Transverse colon (tissue), 4 donors: ENCODE measurements around the gene HPX.

Experiments used
- POLR2A ChIP-seq: fragments of 450-650 bp; IDR thresholded peaks from one replicate; pipeline ENCODE4 v1.6.1; 2016; ENCODE audit warnings: antibody characterized with exemption, mild to moderate bottlenecking, moderate library complexity
- POLR2AphosphoS5 ChIP-seq, 3 donors: sonication (generic); formaldehyde crosslinking; IDR thresholded peaks; one replicate each; pipeline ENCODE4 v1.6.1; 2016; ENCODE audit warnings: antibody characterized with exemption in 3 of 3
- TF ChIP-seq, protein P1 (sequence below), 5 experiments: fragments of 200-600 bp in 3 of 5; fragments of 450-650 bp in 2 of 5; sonication (generic) in 3 of 5; IDR thresholded peaks; 1 replicate in 2 of 5; 2 replicates in 3 of 5; pipeline ENCODE4 v1.5.1; 2016 to 2017; ENCODE audit warnings: antibody characterized with exemption in 5 of 5, inconsistent platforms in 3 of 5, mild to moderate bottlenecking in 2 of 5, moderate library complexity in 1 of 5

DNA sequence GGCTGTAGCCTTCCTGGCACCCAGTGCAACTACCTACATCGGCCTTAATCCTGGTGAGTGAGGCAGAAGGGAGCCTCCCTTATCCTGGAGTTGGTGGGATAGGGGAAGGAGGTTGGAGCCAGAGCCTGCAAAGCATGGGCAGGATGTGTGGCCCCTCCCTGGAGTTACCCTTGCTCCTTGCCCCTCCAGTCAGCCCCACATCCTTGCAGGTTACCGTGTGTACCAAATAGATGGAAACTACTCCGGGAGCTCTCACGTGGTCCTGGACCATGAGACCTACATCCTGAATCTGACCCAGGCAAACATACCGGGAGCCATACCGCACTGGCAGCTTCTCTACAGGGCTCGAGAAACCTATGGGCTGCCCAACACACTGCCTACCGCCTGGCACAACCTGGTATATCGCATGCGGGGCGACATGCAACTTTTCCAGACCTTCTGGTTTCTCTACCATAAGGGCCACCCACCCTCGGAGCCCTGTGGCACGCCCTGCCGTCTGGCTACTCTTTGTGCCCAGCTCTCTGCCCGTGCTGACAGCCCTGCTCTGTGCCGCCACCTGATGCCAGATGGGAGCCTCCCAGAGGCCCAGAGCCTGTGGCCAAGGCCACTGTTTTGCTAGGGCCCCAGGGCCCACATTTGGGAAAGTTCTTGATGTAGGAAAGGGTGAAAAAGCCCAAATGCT is 46.7 kb downstream of the HPX start:
- TF ChIP-seq, protein P1, sequence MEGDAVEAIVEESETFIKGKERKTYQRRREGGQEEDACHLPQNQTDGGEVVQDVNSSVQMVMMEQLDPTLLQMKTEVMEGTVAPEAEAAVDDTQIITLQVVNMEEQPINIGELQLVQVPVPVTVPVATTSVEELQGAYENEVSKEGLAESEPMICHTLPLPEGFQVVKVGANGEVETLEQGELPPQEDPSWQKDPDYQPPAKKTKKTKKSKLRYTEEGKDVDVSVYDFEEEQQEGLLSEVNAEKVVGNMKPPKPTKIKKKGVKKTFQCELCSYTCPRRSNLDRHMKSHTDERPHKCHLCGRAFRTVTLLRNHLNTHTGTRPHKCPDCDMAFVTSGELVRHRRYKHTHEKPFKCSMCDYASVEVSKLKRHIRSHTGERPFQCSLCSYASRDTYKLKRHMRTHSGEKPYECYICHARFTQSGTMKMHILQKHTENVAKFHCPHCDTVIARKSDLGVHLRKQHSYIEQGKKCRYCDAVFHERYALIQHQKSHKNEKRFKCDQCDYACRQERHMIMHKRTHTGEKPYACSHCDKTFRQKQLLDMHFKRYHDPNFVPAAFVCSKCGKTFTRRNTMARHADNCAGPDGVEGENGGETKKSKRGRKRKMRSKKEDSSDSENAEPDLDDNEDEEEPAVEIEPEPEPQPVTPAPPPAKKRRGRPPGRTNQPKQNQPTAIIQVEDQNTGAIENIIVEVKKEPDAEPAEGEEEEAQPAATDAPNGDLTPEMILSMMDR (IDR thresholded peaks at IDR 0.05) = no peak
- TF ChIP-seq POLR2A = no peak
- no peak for TF ChIP-seq POLR2AphosphoS5 (IDR thresholded peaks at IDR 0.05)
